ENCODE data around the gene SORCS2.

Gene SORCS2

GRCh38 chr4:7524064-7524682 is 331.8 kb downstream of the SORCS2 start:
- DNase-seq (ENCODE audit: extremely low read depth, low read depth) = no peak
- no peak for TF ChIP-seq CTCF (IDR thresholded peaks at IDR 0.05; ENCODE audit: low read depth, low read length)

GRCh38 chr4:7524843-7525242 is 332.5 kb downstream of the SORCS2 start:
- no peak for TF ChIP-seq CTCF (IDR thresholded peaks at IDR 0.05; ENCODE audit: low read depth, low read length)
- no peak for DNase-seq (ENCODE audit: extremely low read depth, low read depth)

GRCh38 chr4:7526491-7526890 is 334.2 kb downstream of the SORCS2 start:
- DNase-seq (ENCODE audit: extremely low read depth, low read depth) = no peak
- TF ChIP-seq CTCF (IDR thresholded peaks at IDR 0.05; ENCODE audit: low read depth, low read length) = no peak

GRCh38 chr4:7526929-7527535 is 334.7 kb downstream of the SORCS2 start:
- DNase-seq (ENCODE audit: extremely low read depth, low read depth) = no peak
- no peak for TF ChIP-seq CTCF (IDR thresholded peaks at IDR 0.05; ENCODE audit: low read depth, low read length)

- no peak for DNase-seq (ENCODE audit: extremely low read depth, low read depth)
- TF ChIP-seq CTCF (IDR thresholded peaks at IDR 0.05; ENCODE audit: low read depth, low read length) = no peak
These were observed 337.2 kb downstream of the SORCS2 start for GRCh38 chr4:7529368-7530080.

- no peak for DNase-seq (ENCODE audit: extremely low read depth, low read depth)
- no peak for TF ChIP-seq CTCF (IDR thresholded peaks at IDR 0.05; ENCODE audit: low read depth, low read length)
These were observed 337.7 kb downstream of the SORCS2 start for GRCh38 chr4:7530082-7530481.

- DNase-seq (ENCODE audit: extremely low read depth, low read depth) = no peak
- no peak for TF ChIP-seq CTCF (IDR thresholded peaks at IDR 0.05; ENCODE audit: low read depth, low read length)
These were observed 338.7 kb downstream of the SORCS2 start for GRCh38 chr4:7530932-7531639.

Data from AG09319 (cell line).